Body of pancreas (tissue), 4 donors: ENCODE results near the gene CYB561A3.

Source experiments
- POLR2A ChIP-seq, 3 donors: fragments of 450-650 bp; IDR thresholded peaks; one replicate each; pipeline ENCODE4 v1.6.1; 2016; ENCODE audit warnings: antibody characterized with exemption in 3 of 3, mild to moderate bottlenecking in 2 of 3
- TF ChIP-seq, protein P1 (sequence below), 7 experiments: fragments of 450-650 bp in 4 of 7; fragments of 200-600 bp in 3 of 7; sonication (generic) in 3 of 7; IDR thresholded peaks; one replicate each; pipeline ENCODE4 v1.5.1; 2016 to 2019; ENCODE audit warnings: antibody characterized with exemption in 7 of 7

DNA sequence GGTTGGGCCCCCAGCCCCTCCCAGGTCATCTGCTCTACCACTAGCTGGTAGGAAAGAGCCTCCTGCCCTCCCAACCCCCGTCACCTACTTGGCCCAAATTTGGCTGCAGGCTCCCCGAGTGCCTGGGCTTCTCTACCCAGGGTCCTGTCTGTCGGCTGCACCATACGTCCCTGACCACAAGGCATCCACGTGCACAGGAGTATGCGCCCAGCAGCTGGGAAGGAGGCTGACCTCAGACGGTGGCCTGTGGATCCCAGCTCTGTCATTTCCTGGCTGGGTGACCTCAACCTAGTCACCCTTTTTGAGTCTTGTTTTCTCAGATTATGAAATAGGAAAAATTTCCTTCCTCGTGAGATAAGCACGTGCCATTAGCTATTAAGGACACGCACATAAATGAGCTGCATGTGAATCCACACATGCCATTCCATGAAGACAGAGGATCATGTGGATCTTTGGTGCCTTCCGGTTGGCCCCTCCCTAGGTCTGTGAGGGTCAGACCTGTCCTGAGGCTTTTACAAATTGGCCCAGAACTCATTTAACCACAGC is 13.7 kb downstream of the CYB561A3 start:
- TF ChIP-seq, protein P1, sequence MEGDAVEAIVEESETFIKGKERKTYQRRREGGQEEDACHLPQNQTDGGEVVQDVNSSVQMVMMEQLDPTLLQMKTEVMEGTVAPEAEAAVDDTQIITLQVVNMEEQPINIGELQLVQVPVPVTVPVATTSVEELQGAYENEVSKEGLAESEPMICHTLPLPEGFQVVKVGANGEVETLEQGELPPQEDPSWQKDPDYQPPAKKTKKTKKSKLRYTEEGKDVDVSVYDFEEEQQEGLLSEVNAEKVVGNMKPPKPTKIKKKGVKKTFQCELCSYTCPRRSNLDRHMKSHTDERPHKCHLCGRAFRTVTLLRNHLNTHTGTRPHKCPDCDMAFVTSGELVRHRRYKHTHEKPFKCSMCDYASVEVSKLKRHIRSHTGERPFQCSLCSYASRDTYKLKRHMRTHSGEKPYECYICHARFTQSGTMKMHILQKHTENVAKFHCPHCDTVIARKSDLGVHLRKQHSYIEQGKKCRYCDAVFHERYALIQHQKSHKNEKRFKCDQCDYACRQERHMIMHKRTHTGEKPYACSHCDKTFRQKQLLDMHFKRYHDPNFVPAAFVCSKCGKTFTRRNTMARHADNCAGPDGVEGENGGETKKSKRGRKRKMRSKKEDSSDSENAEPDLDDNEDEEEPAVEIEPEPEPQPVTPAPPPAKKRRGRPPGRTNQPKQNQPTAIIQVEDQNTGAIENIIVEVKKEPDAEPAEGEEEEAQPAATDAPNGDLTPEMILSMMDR (IDR thresholded peaks at IDR 0.05): no peak
- no peak for TF ChIP-seq POLR2A (IDR thresholded peaks at IDR 0.05)
